ENCODE data around the gene RTP2.

Gene RTP2

GRCh38 chr3:187665764-187666402 is 36.5 kb downstream of the RTP2 start:
- DNase-seq = no peak

- no peak for DNase-seq
Measured at GRCh38 chr3:187665010-187665409, 37.3 kb downstream of the RTP2 start.

GRCh38 chr3:187662848-187663409 is 39.4 kb downstream of the RTP2 start:
- no peak for DNase-seq

- DNase-seq = no peak
Measured at GRCh38 chr3:187661267-187661666, 41.1 kb downstream of the RTP2 start.

GRCh38 chr3:187651282-187651681 is 51.1 kb downstream of the RTP2 start:
- DNase-seq = no peak
